Stimulated activated CD8-positive, alpha-beta memory T cell treated with anti-CD3 and anti-CD28 coated beads, Interleukin-7, amount 100 ng/mL, for 1 hour (primary cell): ENCODE data around the gene ROBO1.
"Not testable (repeated sequence)": the region's sequence is repeated elsewhere in the genome, so short reads cannot be mapped to it uniquely, and the experiment has no call there.

Source experiments
- DNase-seq, 2 donors: peaks; one replicate each; pipeline ENCODE4 v3.0.0-alpha.2; 2020; ENCODE audit warnings: low read depth in 2 of 2

The ROBO1 gene

DNA sequence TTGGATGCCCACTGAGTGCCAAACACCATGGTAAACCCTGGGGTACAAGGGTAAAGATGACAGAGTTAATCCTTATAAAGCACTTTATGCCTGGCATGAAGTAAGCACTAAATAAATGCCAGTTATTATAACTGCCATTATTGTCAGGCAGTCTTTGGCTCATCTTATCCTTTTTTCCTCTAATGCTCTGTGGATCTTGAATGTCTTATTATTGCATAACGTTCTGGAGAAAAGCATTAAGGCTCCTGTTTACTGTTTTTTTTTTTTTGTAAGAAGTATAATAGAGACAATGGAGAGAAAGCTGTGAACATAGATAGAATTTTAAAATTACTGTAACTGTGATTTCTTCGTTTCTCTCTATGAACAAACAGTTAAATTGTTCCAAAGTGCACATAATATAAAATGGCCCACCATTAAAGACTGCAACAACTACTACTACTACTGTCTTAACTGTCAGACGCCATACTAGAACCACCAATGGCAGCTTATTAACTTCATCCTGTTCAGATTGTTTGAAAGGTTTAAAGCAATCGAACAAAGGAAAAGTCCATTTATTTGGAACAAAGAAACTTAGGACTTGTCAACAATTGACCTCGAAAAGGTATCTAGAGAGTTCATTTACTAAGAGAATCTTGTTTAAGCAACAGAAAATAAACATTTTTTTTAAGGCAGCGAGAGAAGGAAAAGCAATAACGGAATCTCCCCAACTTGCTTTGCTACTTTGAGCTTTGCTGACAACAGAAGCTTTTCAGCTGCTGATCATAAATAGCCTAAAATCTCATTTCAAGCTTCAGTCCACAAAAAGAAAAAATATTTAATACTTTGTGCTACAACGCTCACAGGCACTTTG is 520.7 kb downstream of the ROBO1 start:
- DNase-seq, result no peak

- DNase-seq, result no peak
Measured at GRCh38 chr3:79245284-79246138, 522.3 kb downstream of the ROBO1 start.

GRCh38 chr3:79236496-79236895 is 531.3 kb downstream of the ROBO1 start:
- no peak for DNase-seq

- DNase-seq, result no peak
Measured at GRCh38 chr3:79233431-79234060, 534.3 kb downstream of the ROBO1 start.

DNA sequence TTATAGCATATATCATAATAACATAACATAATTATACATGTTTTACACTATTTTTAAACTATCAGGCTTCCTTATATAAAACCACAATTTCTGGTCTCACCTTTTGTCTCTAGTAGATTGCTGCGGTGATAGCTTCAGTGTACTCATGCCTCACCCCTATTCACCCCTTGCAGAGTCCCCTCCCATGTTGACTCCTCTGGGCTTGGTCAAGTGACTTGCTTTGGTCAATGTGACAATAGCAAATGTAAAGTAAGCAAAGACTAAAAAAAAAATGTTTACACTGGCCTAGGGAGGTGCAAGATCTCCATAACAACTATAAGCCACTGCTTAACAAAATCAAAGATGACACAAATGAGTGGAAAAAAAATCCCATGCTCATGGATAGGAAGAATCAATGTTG is 537.5 kb downstream of the ROBO1 start:
- no peak for DNase-seq

- no peak for DNase-seq
Measured at GRCh38 chr3:79217096-79217495, 550.7 kb downstream of the ROBO1 start.

- no peak for DNase-seq
Measured at GRCh38 chr3:79215286-79215685, 552.5 kb downstream of the ROBO1 start.

DNA sequence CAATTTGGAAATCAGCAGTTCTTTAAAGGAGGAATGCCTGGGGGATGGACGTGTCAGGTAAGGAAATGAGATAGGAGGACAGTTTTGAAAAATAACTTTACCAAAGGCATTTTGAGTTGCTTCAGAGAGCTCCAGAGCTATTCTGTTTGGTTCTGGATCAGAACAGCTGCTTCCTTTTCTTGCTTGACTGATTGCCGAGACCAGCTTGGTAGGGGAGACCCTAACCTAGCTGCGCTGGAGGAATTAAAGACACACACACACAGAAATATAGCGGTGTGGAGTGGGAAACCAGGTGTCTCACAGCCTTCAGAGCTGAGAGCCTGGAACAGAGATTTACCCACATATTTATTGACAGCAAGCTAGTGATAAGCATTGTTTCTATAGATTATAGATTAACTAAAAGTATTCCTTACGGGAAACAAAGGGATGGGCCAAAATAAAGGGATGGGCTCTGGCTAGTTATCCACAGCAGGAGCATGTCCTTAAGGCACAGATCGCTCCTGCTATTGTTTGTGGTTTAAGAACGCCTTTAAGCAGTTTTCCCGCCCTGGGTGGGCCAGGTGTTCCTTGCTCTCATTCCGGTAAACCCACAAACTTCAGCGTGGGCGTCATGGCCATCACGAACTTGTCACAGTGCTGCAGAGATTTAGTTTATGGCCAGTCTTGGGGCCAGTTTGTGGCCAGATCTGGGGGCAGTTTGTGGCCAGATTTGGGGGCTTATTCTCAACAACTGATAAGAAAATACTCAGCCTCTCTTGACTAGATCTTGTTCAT is 556.0 kb downstream of the ROBO1 start:
- DNase-seq, result no peak

GRCh38 chr3:79204351-79204750 is 563.4 kb downstream of the ROBO1 start:
- DNase-seq, result no peak

GRCh38 chr3:79203144-79203519 is 564.7 kb downstream of the ROBO1 start:
- DNase-seq, result no peak

DNA sequence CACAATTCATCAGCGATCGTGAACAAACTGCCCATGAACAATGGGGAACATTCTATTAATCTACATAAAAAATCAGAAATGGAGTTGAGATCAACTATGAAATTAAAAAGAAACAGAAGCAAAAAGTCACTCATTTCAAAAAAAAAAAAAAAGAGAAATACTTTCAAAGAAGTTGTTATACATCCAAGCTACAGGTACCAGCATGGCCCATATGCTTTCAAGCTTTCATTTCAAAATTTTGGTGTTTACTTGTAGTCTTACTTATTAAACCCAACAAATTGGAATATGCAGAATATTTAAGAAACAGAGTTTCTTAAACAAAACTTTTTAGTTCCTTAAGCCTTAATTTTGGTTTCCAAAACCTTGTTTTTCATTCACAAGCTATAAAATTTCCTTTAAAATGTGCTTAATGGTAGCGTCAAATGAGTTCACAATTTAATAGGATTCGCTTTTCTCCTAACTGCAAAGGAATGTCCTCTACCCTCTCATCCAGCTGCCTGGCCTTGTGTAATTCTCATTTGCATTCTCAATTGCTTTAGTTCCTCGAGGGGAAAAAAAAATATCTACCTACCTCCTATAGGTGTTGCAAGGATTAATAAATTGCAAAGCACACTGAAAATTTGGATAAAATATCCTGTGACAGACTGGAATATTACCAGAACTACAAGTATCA is 565.2 kb downstream of the ROBO1 start:
- no peak for DNase-seq

- no peak for DNase-seq
Measured at GRCh38 chr3:79200456-79200855, 567.3 kb downstream of the ROBO1 start.

- DNase-seq, result no peak
Measured at GRCh38 chr3:79199966-79200365, 567.8 kb downstream of the ROBO1 start.

DNA sequence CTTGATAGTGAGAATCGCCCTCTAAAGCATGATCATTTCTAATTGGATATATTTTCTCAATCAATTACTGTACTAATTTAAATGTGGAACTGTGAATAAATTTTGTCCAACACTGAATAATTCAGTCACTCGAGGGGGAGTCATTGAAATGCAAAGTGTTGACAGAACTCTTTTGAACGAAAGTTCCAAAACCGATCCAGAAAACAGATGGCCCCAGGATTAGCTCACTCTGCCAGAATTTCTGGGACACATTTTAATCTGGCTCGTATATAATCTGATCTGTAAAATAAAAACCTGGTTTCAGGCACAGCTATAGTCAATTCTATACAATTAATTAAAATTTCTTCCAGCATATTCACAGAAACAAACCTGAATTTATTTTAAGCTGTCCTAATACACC is 580.4 kb downstream of the ROBO1 start:
- no peak for DNase-seq

DNA sequence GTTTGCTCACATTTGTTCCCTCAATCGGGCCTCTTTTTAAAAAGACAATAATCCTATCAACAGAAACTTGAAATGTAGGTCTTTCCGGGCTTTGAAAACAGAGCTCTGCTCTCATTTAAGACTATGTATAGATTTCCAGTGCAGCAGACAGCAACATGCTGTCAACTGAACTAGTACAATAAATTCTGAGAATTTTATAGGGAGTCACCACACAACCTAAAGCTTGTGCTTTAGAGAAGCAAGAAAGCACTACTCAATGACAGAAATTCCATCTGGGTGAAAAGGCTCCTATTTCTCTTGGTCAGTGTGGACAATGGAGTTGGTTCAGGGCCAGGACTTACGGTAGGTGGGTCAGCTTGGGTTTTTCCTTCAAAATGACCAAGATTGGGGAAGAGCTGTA is 583.5 kb downstream of the ROBO1 start:
- DNase-seq, result no peak

DNA sequence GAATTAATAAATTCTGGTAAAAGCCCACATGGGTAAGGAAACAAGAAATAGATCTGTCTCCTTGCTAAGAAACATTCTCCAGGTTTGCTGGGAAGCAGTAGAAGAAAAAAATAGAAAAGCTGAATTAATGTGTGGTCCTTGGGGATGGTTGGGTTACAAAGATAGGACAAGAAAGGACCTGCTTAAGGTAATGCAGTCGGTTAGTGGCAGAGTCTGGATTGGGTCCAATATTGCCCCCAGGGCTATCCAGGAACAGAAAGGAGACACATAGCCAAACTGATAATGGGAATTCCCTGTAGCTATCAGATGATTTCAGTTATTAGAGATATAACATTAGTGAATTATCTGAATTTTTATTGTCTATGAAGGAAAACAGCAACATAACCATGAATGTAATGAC is 584.3 kb downstream of the ROBO1 start:
- no peak for DNase-seq

DNA sequence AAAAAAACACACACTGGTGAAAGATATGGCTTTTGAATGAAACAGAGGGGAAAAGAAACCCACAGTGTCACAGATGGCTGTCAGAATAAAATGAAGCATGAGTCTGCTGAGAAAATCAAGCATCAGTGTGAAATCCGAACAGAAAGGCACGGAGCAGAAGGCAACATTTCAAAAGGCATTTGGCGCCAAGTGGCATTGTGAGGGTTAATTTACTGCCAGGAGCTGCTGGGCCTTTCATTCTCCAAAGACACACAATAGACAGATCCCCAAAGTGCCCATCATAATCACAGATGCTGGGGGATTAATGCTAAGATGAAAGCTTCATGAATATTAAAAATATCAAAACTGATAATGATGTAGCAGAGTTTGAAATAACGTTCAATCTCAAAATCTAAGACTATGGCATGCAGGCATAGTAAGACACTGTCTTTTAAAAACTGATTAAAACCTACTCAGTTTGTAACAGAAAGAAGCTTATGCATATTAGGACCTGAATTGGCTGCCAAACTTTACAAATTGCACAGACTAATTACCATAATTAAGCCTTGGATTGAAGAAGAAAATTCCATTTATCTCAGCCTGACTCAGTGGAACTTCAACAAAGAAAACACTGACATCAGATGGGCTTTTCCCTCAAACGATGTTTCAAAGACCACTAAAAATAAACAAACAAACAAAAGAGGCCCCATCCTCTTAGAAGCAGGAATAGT is 589.2 kb downstream of the ROBO1 start:
- no peak for DNase-seq

- DNase-seq, result no peak
Measured at GRCh38 chr3:79175870-79176269, 591.9 kb downstream of the ROBO1 start.

- not testable (repeated sequence) for DNase-seq
Measured at GRCh38 chr3:79173259-79173658, 594.5 kb downstream of the ROBO1 start.

- DNase-seq, result no peak
Measured at GRCh38 chr3:79172241-79172640, 595.6 kb downstream of the ROBO1 start.

- DNase-seq, result no peak
Measured at GRCh38 chr3:79170021-79170420, 597.8 kb downstream of the ROBO1 start.
